K562 (cell line): ENCODE results near the gene PLXND1. TPM values are rescaled to one million over a fixed set of nuclear protein-coding genes. Genes with fewer than 3 reads are reported as not detected.

Experiments used
- BRD9 ChIP-seq: fragments of 450-650 bp; IDR thresholded peaks from 2 replicates; pipeline ENCODE4 v1.6.1; 2018; ENCODE audit warnings: low read depth; ENCODE audit not compliant: partially characterized antibody
- CTBP1 ChIP-seq: fragments of 450-650 bp; IDR thresholded peaks from 2 replicates; pipeline ENCODE4 v1.6.1; 2016; ENCODE audit warnings: borderline replicate concordance
- L3MBTL2 ChIP-seq: fragments of 450-650 bp; IDR thresholded peaks from 2 replicates; pipeline ENCODE4 v1.6.1; 2016; ENCODE audit warnings: mild to moderate bottlenecking, moderate library complexity
- polyA plus RNA-seq, 8 experiments: library from polyadenylated mRNA; depleted of rRNA in 4 of 8; stranded (reverse) in 5 of 8; unstranded in 3 of 8; fragments of >200 nt; fragmentation: Nextera tagmentation in 2 of 8; fragmentation: Illumina TruSeq in 1 of 8; extraction: Ambion mirVana in 2 of 8; extraction: Trizol in 1 of 8; gene quantifications; 2 replicates each; pipeline versions ENCODE4 v1.2.1 to v1.2.3, GENCODE V29; 2011 to 2014; ENCODE audit warnings: inconsistent platforms in 1 of 8, missing spikeins in 1 of 8
- total RNA-seq, 7 experiments: library from RNA; depleted of rRNA in 6 of 7; stranded (reverse); fragments of >200 nt in 6 of 7; fragmentation: Illumina TruSeq in 2 of 7; extraction: Trizol in 2 of 7; gene quantifications; 2 replicates each; pipeline versions ENCODE4 v1.2.1 to v1.2.3, GENCODE V29; 2011 to 2021; ENCODE audit warnings: low replicate concordance in 1 of 7
- TF ChIP-seq, protein P1 (sequence below), 2 experiments: fragments of 450-650 bp in 1 of 2; sonication (generic) in 1 of 2; formaldehyde crosslinking in 1 of 2; IDR thresholded peaks; 2 replicates each; pipeline versions ENCODE4 v1.7.1 to v1.9.0; 2016 to 2022; ENCODE audit warnings: inconsistent platforms in 1 of 2, mild to moderate bottlenecking in 1 of 2, missing genetic modification reagents in 1 of 2
- TF ChIP-seq, protein P2 (sequence below): sonication (generic); formaldehyde crosslinking; IDR thresholded peaks from 2 replicates; pipeline ENCODE4 v1.8.1; 2023; ENCODE audit warnings: mild to moderate bottlenecking, missing genetic modification reagents
- TF ChIP-seq, protein P3 (sequence below): fragments of 250-450 bp; sonication (Bioruptor Pico); IDR thresholded peaks from 2 replicates; pipeline ENCODE4 v1.8.0; 2022; ENCODE audit warnings: moderate library complexity, mild to moderate bottlenecking, inconsistent platforms

Gene PLXND1
- total and polyA plus RNA-seq, 9 of the 15 experiments (the other 6 are each of a cell fraction or from before 2014, with no cell fraction given), result 0.34 to 28.8 (median 14.0) TPM

DNA sequence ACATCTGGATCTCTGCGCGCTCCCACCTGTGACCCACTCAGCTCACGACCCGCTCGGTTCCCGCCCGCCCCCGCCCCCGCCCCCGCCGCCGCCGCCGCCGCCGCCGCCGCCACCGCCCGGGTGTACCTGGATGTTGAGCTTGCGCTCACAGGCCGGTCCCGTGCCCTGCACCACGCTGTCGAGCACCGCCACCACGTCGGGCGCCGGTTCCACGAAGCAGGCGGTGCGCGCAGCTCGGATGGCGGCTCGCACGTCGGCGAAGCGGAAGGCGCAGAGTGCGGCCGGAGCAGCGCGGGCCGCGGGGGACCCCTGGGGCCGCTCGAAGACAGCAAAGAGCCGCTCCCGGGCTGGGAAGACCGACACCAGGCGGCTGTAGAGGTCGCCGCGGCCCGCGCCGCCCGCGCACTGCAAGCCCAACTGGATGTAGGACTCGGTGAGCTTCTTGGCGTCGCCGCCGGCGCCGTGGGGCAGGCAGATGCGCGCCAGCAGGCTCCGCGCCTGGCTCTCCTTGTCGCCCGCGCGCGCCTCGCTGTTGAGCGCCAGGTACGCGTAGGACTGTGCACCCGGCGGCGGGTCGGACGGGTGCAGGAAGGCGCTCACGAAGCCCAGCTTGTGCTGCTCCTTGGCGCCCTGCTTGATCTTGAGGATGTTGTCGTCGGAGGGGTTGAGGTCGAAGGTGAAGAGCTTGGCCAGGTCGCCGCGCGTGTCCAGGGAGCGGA is 1.1 kb downstream of the PLXND1 start (continued):
- no peak for TF ChIP-seq BRD9
- TF ChIP-seq, protein P1, sequence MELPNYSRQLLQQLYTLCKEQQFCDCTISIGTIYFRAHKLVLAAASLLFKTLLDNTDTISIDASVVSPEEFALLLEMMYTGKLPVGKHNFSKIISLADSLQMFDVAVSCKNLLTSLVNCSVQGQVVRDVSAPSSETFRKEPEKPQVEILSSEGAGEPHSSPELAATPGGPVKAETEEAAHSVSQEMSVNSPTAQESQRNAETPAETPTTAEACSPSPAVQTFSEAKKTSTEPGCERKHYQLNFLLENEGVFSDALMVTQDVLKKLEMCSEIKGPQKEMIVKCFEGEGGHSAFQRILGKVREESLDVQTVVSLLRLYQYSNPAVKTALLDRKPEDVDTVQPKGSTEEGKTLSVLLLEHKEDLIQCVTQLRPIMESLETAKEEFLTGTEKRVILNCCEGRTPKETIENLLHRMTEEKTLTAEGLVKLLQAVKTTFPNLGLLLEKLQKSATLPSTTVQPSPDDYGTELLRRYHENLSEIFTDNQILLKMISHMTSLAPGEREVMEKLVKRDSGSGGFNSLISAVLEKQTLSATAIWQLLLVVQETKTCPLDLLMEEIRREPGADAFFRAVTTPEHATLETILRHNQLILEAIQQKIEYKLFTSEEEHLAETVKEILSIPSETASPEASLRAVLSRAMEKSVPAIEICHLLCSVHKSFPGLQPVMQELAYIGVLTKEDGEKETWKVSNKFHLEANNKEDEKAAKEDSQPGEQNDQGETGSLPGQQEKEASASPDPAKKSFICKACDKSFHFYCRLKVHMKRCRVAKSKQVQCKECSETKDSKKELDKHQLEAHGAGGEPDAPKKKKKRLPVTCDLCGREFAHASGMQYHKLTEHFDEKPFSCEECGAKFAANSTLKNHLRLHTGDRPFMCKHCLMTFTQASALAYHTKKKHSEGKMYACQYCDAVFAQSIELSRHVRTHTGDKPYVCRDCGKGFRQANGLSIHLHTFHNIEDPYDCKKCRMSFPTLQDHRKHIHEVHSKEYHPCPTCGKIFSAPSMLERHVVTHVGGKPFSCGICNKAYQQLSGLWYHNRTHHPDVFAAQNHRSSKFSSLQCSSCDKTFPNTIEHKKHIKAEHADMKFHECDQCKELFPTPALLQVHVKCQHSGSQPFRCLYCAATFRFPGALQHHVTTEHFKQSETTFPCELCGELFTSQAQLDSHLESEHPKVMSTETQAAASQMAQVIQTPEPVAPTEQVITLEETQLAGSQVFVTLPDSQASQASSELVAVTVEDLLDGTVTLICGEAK (IDR thresholded peaks at IDR 0.05), result 0 out of 2 replicates have a peak, but pooled peaks have one; percentile 24
- TF ChIP-seq, protein P1 (CRISPR knock-in tag; IDR thresholded peaks at IDR 0.05), result no peak
- peak; percentile 77 for TF ChIP-seq CTBP1
- TF ChIP-seq, protein P2, sequence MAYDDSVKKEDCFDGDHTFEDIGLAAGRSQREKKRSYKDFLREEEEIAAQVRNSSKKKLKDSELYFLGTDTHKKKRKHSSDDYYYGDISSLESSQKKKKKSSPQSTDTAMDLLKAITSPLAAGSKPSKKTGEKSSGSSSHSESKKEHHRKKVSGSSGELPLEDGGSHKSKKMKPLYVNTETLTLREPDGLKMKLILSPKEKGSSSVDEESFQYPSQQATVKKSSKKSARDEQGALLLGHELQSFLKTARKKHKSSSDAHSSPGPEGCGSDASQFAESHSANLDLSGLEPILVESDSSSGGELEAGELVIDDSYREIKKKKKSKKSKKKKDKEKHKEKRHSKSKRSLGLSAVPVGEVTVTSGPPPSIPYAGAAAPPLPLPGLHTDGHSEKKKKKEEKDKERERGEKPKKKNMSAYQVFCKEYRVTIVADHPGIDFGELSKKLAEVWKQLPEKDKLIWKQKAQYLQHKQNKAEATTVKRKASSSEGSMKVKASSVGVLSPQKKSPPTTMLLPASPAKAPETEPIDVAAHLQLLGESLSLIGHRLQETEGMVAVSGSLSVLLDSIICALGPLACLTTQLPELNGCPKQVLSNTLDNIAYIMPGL (CRISPR knock-in tag), result no peak
- TF ChIP-seq, protein P3, sequence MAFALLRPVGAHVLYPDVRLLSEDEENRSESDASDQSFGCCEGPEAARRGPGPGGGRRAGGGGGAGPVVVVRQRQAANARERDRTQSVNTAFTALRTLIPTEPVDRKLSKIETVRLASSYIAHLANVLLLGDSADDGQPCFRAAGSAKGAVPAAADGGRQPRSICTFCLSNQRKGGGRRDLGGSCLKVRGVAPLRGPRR (CRISPR knock-in tag), result no peak
- peak; percentile 54 for TF ChIP-seq L3MBTL2
